Smooth muscle cell of the brain vasculature (primary cell): ENCODE data around the gene ME3.
"Not testable (repeated sequence)": the region's sequence is repeated elsewhere in the genome, so short reads cannot be mapped to it uniquely, and the experiment has no call there.

Experiments
- DNase-seq: peaks from one replicate; pipeline ENCODE4 v3.0.0-alpha.2; 2012; ENCODE audit warnings: low read depth, low spot score

Gene ME3

GRCh38 chr11:86621854-86622253 is 50.6 kb downstream of the ME3 start:
- DNase-seq, result no peak

- DNase-seq, result no peak
Measured at GRCh38 chr11:86620891-86621521, 51.4 kb downstream of the ME3 start.

GRCh38 chr11:86619428-86619827 is 53.0 kb downstream of the ME3 start:
- DNase-seq, result not testable (repeated sequence)

GRCh38 chr11:86617502-86617901 is 54.9 kb downstream of the ME3 start:
- DNase-seq, result peak; percentile 62

- DNase-seq, result no peak
Measured at GRCh38 chr11:86615487-86615886, 56.9 kb downstream of the ME3 start.

- no peak for DNase-seq
Measured at GRCh38 chr11:86610559-86611341, 61.7 kb downstream of the ME3 start.

- DNase-seq, result peak; percentile 60
Measured at GRCh38 chr11:86608251-86608799, 64.1 kb downstream of the ME3 start.

GRCh38 chr11:86606836-86607481 is 65.5 kb downstream of the ME3 start:
- DNase-seq, result no peak

GRCh38 chr11:86606270-86606835 is 66.1 kb downstream of the ME3 start:
- no peak for DNase-seq

GRCh38 chr11:86596861-86597586 is 75.4 kb downstream of the ME3 start:
- no peak for DNase-seq

- DNase-seq, result no peak
Measured at GRCh38 chr11:86595955-86596354, 76.5 kb downstream of the ME3 start.

- no peak for DNase-seq
Measured at GRCh38 chr11:86595451-86595850, 77.0 kb downstream of the ME3 start.

GRCh38 chr11:86594746-86595145 is 77.7 kb downstream of the ME3 start:
- no peak for DNase-seq

- DNase-seq, result no peak
Measured at GRCh38 chr11:86593833-86594232, 78.6 kb downstream of the ME3 start.

GRCh38 chr11:86592659-86593451 is 79.6 kb downstream of the ME3 start:
- DNase-seq, result no peak

- DNase-seq, result no peak
Measured at GRCh38 chr11:86592047-86592591, 80.3 kb downstream of the ME3 start.

GRCh38 chr11:86591631-86592030 is 80.8 kb downstream of the ME3 start:
- no peak for DNase-seq

GRCh38 chr11:86589856-86590589 is 82.4 kb downstream of the ME3 start:
- DNase-seq, result no peak

- DNase-seq, result no peak
Measured at GRCh38 chr11:86589204-86589603, 83.2 kb downstream of the ME3 start.
